Astrocyte (in vitro differentiated cells and primary cell): ENCODE measurements around the gene DGKB.

ENCODE experiments used
- EZH2 ChIP-seq: IDR thresholded peaks from 2 replicates; pipeline ENCODE4 v1.6.1; 2012; ENCODE audit warnings: mild to moderate bottlenecking, low read length, inconsistent platforms; ENCODE audit not compliant: insufficient read depth
- TF ChIP-seq, protein P1 (sequence below): IDR thresholded peaks from 2 replicates; pipeline ENCODE4 v1.5.1; 2011; ENCODE audit warnings: low read depth, mild to moderate bottlenecking, inconsistent platforms, low read length, moderate library complexity; ENCODE audit not compliant: insufficient read depth

DNA sequence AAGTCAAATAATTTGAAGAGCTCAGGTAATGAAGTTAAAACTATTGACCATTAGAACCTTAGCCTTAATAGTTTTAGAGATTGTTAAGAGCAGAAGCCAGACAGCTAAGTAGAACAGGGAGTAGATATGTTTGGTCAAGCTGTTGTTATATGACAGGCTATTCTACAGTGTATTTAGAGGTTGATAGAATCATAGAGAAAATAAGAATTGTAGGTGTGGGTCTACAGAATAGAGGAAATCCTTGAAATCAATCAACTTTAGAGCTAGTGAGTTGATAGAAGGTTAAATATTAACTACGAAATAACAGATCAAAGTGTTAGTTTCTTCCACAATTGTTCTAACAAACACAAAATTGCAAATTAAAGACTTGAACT, 80.1 kb downstream of the DGKB start:
- no peak for TF ChIP-seq EZH2
- TF ChIP-seq, protein P1, sequence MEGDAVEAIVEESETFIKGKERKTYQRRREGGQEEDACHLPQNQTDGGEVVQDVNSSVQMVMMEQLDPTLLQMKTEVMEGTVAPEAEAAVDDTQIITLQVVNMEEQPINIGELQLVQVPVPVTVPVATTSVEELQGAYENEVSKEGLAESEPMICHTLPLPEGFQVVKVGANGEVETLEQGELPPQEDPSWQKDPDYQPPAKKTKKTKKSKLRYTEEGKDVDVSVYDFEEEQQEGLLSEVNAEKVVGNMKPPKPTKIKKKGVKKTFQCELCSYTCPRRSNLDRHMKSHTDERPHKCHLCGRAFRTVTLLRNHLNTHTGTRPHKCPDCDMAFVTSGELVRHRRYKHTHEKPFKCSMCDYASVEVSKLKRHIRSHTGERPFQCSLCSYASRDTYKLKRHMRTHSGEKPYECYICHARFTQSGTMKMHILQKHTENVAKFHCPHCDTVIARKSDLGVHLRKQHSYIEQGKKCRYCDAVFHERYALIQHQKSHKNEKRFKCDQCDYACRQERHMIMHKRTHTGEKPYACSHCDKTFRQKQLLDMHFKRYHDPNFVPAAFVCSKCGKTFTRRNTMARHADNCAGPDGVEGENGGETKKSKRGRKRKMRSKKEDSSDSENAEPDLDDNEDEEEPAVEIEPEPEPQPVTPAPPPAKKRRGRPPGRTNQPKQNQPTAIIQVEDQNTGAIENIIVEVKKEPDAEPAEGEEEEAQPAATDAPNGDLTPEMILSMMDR, result no peak
